Measurements from ENCODE around the gene CDC37. TPM values are rescaled to one million over a fixed set of nuclear protein-coding genes. Genes with fewer than 3 reads are reported as not detected.

Gene CDC37
- 173 TPM for total RNA-seq
- long read RNA-seq, transcript CDC37-209 (7 exons, 1,377 nt): minor isoform, 176 of 964 reads
- long read RNA-seq, transcript CDC37-201 (8 exons, 1,608 nt): major isoform, 665 of 964 reads
- long read RNA-seq, partial matches to known transcripts: 31 of 964 reads
- long read RNA-seq, other reads (novel, unspliced or antisense): 92 of 964 reads

DNA sequence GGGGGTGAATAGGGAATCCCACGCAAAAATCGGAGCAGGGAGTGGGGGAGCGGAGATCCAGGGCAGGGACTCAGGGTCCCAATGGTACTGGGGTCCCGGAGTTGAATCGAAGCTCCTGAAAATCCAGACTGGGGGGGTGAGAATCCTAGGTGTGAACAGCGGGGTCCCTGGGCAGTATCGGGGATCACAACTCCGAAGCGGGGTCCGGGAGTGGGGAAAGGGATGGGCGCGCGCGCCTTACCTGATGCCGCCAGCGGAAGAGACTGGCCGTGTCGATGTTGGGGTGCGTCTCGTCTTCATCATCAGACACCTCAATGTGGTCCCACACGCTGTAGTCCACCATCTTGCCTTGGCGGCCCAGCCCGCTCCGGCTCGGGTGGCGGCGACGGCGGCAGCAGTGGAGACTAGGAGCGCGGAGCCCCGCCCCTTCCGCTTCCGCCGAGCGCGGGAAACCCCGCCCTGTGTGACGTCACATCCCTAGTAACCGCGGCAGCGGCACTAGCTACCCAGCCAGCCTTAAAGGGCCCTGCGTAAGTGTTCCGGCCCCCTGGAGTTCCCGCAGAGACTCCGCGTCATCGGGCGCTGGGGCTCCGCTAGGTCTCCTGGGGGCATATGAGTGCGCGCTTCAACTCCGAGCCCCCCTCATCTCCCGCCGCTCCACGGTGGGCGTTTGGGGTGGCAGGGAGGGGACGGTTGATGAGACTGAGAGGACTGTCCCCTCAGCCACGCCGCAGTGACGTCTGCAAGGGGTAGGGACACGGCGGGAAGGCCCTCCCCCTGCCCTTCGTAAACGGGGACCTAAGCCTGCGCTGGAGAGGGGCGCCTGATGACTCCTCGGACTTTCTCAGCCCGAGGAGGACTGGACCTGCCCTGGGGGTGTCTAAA, at the start of gene CDC37:
TSS of gene CDC37 (minus strand) at position 406 of the 885 bp plus-strand sequence. CDS start at position 343, 63 bp downstream.
- peak; percentile 99 for DNase-seq (ENCODE audit: low spot score)

DNA sequence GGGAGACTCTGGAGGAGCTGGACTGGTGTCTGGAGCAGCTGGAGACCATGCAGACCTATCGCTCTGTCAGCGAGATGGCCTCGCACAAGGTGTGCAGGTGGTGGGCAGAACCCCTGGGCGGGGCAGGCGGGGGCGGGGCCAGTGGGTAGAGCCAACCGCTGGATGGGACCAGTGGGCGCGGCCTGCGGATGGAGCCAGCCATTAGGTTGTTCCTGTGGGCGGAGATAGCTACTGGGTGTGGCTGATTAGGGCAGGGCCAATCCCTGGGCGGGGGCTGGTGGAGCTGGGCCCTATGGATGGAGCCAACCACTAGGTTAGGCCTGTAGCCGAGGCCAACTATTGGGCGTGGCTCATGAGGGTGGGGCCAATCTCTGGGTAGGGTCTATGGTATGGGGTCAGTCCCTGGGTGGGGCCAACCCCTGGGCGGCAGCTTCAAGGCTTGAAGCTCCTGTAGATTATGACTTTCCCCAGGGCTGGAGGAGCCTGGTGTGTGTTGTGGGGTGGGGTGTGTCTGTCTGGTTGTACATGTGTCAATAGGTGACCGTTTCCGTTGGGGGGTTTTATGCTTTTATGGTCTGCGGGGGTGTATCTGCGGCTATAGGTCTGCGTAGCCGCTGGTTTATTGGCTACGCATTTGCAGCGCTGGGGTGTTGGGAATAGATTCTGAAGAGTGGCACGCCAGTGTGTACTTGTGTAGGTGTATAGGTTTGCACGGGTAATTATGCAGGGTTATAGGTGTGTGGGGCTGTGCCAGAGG, 47.7 kb upstream of the CDC37 start:
- DNase-seq (ENCODE audit: low spot score): no peak

DNA sequence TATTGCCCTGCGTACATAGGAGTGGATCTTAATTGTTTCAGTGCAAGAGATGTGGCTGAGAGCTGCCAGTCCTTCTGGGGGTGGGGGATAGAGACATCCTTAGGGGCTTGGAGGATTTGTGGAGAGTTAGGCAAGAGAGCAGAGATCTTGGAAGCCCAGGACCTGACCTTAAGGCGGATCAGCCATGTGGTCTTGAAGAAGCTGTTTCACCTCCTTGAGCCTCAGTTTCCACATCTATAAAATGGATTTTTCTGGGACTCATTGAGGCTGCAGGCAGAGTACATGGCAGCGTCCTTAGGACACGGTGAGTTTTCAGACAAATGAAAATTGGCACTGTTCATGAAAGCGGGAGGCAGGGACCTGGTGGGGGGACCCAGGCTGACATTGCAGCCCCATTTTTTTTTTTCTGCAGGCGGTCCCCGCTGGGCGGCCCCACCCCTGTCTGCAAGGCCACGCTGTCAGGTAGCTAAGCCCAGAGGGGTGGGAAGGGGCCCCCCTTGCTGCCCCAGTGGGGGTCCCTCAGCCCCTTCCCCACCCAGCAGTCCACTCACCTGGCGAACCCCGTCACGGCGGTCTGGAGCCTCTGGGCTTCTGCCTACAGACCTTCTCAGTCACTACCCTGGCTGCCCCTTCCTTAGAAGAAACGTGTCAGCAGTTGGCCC, 47.0 kb upstream of the CDC37 start:
- DNase-seq (ENCODE audit: low spot score): no peak

DNA sequence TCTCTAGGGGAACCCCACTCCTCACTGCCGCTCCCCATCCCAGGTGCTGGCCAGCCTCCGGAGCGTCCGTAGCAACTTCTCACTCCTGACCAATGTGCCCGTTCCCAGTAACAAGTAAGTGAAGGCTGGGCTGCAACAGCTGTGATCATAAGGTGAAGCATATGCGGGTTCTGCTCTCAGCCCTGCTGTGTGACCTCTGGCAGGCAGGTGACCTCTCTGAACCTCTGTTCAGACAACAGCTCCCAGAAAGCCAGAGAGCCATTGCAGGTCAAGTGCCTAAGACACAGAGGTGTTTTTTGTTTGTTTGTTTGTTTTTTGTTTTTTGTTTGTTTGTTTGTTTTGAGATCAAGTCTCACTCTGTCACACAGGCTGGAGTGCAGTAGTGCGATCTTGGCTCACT, 45.7 kb upstream of the CDC37 start:
- DNase-seq (ENCODE audit: low spot score): no peak

DNA sequence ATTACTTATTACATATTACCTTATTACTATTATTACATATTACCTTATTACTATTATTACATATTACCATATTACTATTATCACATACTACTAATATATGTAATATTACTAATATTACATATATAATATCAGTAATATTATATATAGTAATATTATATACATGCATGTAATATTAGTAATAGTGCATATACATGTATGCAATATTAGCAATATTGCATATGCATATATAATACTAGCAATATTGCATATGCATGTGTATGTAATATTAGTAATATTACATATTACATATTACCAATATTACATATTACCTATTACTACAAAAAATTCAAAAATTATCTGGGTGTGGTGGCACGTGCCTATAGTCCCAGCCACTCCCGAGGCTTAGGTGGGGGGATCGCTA, 39.4 kb upstream of the CDC37 start:
- DNase-seq (ENCODE audit: low spot score): no peak

DNA sequence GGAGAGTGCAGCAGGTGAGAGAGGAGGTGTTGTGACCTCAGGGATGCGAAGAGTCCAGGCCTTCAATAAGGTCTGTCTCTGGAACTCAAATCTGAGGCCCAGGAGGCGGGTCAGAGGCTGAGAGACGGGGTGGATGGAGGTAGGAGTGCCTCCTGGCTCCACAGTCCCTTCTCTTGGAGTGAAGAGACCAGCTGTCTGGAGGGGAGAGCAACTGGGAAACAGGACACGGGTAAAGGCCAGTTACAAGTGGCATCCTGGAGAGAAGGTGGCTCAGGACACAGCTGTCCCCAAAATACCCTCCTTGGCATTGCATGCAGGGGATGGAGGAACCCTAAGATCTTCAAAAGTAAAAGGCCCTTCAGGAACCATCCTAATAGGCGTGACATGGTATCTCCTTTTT, 36.2 kb upstream of the CDC37 start:
- no peak for DNase-seq (ENCODE audit: low spot score)

DNA sequence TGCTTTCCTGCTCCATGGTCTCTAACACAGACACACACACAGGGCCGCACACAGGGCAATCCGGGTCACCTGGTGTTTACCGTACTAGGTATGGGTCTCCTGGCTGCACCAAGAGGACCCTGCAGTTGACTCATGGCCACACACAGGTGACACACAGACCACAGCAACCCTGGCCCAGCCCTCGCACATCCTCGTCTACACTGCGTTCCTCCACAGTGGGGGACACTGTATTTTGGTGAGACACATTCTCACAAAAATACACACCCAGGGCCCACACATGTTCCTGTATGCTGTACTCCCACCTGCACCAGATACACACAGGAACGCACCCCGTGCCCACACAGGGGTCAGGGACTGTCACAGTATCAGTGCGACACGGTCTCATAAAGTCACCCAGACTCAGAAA, 29.8 kb upstream of the CDC37 start:
- no peak for DNase-seq (ENCODE audit: low spot score)

DNA sequence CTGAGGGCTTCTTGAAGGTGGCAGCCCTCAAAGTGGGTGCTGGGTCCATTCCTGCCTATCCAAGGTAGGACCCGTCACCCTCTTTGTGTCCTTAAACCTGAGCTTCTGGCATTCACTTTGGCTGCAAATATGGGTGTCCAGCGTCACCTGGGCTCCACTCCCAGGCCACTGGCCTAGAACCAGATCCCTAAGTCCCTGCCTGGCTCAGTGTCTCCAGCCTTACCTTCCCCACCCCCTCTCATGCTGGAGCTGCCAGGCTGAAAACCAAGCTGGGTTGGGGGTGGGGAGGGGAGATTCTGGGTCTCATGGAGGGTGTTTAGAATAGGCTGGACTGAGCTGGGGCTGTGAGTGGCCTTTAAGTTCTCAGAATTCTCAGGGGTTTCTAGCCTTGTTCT, 29.4 kb upstream of the CDC37 start:
- no peak for DNase-seq (ENCODE audit: low spot score)

DNA sequence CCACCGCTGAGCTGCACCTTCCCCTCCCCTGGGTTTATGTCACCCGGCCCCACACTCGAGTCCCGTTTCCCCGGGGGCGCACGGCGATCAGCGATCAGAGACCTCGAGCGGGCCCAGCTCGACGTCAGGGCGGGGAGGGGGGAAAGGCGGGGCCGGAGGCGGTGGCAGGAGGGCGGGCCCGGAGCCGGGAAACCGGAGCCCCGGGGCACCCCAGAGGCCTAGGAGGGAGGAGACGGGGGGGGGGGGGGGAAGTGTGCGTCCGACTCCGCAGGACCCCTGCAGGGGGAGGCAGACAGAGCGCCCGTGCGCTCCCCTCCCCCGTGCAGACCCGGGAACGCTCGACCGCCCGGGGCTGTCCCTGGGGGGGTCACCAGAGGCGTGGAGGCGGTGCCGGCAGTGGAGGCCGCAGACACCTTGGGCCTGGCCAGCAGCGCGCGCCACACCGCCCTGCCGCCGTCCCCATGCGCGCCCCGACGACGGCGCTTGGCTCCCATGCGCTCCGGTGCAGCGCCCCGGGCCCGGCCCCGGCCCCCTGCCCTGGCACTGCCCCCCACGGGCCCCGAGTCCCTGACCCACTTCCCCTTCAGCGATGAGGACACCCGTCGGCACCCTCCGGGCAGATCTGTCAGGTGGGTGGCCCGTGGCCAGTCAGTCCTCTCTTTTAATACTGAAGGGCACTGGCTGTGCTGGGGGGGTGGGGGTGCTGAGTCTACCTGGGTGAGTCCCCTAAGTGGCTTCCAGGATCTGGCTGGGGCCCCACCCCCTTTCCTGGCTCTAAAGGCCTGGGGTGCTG, 28.8 kb upstream of the CDC37 start:
- DNase-seq (ENCODE audit: low spot score): no peak

DNA sequence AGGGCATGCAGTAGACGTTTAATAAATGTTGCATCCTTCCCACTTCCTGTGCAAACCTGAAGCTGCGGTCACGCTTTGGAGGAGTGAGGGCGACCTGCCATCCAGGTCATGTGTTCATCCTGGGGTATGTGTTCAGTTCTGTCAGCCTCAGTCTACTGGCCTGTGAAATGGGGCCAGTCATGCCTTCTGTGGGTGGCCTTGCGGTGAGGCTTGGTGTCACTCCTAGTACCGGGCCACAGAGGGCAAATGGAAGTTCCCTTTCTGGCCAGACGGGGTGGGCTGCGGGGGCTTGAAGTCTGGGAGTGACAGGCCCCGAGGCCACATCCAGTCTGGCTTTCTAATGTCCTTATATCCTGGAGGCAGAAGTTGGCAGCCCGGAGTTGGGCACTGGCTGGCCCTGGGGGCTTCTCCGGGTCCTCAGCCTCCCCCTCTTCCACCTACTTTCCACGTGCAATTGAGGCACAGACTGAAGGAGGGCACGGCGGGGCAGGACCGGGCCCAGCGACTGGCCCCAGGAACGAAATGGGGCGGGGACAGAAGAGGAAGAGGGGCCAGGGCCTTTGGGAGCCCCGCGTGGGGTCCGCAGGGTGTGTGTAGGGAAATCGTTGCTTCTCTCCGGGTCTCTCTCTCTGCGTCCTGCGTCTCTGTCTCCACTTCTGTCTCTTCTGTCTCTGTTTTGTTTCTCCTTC, 28.1 kb upstream of the CDC37 start:
- DNase-seq (ENCODE audit: low spot score): no peak

DNA sequence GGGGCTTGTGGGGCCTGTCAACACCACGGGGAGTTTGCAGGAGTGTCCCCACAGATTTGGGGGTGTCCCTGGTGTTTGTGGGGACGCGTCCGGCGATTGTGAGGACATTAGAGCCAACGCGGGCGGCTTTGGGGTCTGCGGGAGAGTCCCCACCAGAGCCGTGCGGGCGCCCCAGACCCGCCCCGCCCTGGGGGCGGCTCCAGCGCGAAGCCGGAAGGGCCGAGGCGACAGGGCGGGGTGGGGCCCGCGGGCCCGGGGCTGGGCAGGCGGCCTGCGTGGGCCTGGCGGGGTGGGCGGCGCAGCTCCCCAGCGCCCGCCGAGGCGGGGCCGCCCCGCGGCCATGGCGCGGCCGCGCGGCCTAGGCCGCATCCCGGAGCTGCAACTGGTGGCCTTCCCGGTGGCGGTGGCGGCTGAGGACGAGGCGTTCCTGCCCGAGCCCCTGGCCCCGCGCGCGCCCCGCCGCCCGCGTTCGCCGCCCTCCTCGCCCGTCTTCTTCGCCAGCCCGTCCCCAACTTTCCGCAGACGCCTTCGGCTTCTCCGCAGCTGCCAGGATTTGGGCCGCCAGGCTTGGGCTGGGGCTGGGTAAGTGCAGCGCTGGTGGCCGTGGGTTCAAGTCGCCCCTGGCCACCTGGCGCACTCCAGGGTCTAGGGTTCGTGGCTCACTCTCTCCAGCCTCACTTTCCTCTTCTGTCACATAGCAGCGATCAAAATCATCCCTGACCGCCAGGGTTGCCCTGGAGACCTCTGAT, 27.3 kb upstream of the CDC37 start:
- DNase-seq (ENCODE audit: low spot score): no peak

DNA sequence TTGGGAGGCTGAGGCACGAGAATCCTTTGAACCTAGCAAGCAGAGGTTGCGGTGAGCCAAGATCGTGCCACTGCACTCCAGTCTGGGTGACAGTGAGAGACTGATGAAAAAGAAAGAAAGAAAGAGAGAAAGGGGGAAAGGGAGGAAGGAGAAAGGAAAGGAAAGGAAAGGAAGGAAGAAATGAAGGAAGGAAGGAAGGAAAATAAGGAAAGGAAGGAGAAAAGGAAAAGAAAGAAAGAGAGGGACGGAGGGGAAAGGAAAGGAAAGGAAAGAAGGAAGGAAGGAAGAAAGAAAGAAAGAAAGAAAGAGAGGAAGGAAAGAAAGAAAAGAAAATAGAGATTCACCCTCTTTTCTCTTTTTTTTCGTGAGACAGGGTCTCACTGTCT, 25.6 kb upstream of the CDC37 start:
- DNase-seq (ENCODE audit: low spot score): no peak

DNA sequence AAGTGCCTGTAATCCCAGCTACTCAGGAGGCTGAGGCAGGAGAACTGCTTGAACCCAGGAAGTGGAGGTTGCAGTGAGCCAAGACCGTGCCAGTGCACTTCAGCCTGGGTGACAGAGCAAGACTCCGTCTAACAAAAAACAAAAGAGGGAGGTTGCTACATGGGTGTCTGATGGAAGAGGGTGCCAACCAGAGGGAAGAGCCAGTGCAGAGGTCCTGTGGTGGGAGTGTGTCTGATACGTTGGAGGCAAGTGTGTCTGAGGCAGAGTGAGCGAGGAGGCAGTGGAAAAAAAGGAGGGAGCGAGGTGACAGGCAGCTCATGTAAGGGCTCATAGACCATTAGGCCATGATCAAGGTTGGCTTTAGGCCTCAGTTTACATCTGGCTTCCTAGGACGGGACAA, 23.8 kb upstream of the CDC37 start:
- no peak for DNase-seq (ENCODE audit: low spot score)

DNA sequence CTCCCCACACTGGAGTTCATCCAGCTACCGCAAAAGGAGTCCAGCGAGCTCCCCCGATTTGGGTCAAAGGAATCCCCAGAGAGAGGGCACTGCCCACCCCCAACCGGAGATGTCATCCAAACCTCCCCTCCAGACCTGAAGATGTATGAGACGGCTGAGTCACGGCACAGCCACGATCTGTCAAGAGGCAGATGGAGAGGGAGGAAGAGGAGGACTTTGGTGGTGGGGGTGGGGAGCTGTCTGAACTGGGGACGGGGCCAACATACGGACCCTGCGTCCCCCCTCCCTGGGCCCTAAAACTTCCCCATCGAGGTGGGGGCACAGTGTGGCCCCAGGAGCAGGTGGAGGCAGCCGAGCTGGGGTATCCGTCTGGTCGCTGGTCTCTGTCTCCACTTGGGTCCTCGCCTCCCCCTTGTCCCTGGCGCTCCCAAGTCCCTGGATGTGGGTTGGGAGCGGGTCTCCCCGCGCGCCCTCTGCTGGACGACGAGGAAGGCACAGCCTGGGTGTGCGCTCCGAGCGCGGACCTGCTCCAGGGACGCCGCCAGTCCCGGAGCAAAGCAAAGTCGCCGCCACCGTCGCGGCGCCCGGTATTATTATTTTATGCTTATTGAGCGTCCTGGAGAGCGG, 20.8 kb upstream of the CDC37 start:
- peak; percentile 94 for DNase-seq (ENCODE audit: low spot score)

DNA sequence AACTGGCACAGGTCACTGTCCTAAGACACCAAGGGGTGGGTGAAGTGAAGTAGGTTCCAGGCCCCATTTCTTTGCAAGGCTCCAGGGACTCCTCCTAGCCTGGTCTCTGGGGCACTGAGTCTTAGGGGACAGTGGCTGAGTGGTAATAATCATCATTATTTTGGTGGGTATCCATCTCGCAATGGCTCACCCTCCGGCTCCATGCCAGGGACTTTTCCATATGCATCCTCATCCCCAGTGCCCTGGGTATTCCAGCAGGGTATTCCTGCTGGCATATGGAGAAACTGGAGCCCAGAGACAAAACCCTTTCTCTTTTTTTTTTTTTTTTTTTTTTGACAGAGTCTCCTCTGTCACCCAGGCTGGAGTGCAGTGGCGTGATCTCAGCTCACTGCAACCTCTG, 19.5 kb upstream of the CDC37 start:
- no peak for DNase-seq (ENCODE audit: low spot score)

DNA sequence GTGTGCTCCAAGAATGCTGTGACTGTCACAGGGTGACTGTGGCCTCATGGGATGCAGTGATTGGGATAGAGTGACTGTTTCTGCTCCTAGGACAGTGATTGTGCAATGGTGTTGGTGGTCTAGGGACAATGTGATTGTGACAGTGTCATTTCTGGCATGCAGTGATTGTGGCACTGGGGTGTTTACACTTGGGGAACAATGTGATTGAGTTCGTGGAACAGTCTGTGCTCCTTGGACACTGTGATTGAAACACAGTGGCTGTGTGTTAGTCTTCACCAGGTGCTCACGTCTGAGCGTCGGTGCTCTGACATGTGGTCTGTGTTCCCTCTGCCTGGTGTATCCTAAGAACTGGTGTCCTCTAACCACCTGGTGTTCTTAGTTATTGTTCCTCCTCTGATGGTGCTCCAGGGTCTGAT, 18.7 kb upstream of the CDC37 start:
- no peak for DNase-seq (ENCODE audit: low spot score)

DNA sequence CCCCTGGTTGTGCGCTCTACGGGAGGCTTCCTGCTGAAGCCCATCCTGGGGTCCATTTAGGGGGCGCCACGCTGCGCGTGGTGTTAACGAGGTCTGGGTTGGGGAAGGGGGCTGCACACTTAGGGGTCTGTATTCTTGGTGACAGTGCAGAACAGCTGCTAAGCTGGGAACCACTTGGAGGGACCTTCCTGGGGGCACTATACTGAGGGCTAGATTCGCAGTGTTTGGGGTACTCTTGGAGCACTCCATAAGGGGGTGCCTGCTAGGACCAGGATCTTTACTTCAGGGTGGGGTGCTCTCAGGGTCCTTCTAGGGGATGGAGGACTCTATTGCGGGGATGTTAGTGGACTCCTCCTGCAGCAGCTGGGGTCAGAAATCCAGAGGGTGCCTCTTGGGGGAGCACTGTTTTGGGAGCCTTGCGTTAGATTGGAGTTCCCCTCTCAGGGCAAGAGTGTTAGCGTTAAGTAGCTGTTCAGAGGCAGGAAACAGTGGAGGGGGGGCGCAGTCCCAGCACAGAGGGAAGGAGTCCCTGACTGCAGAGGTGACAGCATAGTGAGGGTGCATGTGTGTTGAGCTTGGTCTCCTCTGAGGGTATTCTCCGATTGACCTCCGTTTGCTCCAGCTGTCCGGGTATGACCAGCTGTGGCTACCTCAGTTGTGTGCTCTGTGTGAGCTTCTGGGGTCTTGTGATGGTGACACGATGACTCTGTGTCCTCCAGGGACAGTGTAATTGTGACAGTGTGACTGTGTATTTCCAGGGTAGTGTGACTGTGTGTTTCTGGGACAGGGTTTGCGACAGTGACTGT, 18.1 kb upstream of the CDC37 start:
- DNase-seq (ENCODE audit: low spot score): no peak
